GM18517 (cell line): Measurements from ENCODE around the gene CFAP20.
A peak's percentile ranks its signal among the peaks of the same experiment; 100 is the strongest.

Experiments
- ATAC-seq: cut with Tn5 transposase; IDR thresholded peaks from one replicate; pipeline ENCODE4 v1.9.1; 2021; ENCODE audit warnings: mild to moderate bottlenecking, moderate library complexity; ENCODE audit not compliant: unreplicated experiment

CFAP20 gene

DNA sequence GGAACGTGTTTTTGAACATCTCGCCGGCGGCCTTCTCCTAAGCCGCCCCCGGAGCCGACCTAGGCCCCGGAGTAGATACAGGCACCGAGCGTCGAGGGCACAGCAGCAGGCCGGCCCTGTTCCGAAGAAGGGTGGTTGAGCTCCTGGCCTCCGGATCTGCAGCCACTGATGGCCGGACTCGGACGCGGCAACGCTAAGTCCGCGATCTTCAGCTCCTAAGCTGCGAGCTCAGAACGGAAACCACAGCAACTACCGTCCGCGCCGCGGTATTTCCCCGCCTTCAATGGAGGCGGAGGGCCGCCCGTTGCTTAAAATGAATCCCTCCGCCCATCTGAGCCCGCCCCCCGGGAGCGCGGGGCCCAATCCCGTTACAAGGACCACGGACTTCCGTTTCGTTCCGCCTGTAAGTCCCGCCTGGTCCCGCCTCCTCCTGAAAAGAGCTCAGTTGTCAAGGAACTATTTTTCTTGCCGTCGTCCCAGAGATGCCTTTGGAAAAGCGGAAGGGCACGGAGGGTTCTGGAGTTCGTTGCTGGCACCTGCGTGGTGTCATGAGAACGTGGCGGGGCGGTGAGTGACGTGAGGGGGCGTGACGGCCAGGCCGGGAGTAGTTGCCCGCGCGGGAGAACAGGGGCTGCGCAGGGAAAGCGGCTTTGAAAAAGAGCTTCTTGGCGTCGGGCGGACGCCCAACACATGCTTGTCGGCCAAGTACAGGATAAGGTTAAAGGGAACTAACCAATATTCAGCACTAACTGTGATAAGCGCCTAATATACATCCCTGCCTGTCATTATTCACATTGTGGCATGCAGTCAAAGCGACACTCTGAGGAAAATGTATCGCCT, at the start of gene CFAP20:
TSS of gene CFAP20 (minus strand) at position 285 of the 840 bp plus-strand sequence. CDS start at position 19, 266 bp downstream.
- ATAC-seq: peak; percentile 87

DNA sequence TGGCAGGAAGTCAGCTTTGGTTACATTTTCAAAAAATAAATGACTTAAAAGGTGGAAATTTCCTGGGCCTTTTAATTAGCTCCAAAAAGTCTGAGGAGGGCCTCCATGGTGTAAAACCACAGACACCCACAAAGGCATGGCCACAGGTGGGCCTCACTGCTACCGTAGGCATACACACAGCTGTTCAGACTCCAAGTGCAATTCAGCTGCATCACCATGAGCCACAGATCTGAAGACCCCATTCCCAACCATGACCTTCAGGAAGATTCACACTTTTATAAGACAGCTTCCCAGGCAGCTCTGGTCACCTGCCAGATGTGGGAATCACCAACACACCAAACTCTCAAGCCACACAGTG, 48.2 kb upstream of the CFAP20 start:
- no peak for ATAC-seq

GRCh38 chr16:58176608-58177352, 47.6 kb upstream of the CFAP20 start:
- no peak for ATAC-seq

DNA sequence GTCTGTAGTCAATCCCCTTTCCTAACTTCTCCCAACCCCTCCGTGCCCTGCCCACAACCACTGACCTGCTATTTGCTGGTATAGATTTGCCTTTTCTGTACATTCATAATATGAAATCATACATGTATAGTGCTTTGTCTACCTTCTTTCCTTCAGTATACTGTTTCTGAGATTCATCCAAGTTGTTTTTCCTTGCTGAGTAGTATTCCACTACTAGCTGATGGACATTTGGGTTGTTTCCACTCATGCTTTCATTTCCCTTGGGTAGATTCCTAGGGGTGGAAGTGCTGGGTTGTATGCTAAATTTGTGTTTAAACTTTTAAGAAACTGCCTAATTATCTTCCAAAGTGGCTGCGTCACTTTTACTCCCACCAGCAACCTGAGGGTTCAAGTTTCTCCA, 41.0 kb upstream of the CFAP20 start:
- ATAC-seq: no peak

- ATAC-seq: no peak
Measured at GRCh38 chr16:58160855-58161254, 31.7 kb upstream of the CFAP20 start.

GRCh38 chr16:58158725-58159124, 29.5 kb upstream of the CFAP20 start:
- no peak for ATAC-seq

GRCh38 chr16:58157951-58158540, 28.9 kb upstream of the CFAP20 start:
- no peak for ATAC-seq

- no peak for ATAC-seq
Measured at GRCh38 chr16:58157239-58157638, 28.1 kb upstream of the CFAP20 start.

DNA sequence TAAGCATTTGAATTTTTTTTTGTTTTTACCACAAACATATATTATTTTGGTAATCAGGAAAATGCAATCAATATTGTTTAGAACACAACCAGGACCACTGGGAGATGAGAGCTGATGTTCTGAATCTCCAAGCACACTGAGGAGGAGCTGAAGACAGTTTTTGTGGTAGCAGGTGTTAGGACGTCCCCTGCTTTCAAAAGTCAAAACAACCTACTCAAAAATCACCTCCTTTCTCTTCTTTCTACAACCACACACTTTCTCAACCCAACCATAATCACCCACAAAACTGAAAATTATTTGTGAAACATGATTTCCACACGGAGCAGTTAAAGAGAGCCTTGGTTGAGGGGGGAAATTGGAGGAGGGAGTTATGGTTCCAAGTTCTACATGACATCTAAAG, 26.7 kb upstream of the CFAP20 start:
- ATAC-seq: no peak

- ATAC-seq: no peak
Measured at GRCh38 chr16:58154345-58154744, 25.2 kb upstream of the CFAP20 start.

DNA sequence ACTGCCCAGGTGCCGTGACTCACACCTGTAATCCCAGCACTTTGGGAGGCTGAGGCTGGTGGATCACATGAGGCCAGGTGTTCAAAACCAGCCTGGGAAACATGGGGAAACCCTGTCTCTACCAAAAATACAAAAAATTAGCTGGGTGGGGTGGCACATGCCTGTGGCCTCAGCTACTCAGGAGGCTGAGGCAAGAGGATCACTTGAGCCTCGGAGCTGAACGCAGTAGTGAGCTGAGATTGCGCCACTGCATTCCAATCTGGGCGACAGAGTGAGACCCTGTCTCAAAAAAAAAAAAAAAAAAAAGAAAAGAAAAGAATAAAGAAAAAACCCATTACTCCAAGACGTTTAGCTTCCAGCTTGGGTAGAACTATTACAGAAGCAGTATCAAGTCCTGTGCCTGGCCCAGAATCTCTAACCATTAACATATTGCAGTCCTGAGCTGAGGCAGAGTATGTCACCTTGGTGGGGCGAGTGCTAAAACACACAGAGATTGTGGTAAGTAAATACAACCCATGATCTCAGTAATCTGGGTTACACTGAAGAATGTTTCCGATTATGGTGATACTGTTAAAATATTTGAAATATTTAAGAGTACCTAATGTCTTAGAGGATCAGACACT, 23.2 kb upstream of the CFAP20 start:
- ATAC-seq: no peak

DNA sequence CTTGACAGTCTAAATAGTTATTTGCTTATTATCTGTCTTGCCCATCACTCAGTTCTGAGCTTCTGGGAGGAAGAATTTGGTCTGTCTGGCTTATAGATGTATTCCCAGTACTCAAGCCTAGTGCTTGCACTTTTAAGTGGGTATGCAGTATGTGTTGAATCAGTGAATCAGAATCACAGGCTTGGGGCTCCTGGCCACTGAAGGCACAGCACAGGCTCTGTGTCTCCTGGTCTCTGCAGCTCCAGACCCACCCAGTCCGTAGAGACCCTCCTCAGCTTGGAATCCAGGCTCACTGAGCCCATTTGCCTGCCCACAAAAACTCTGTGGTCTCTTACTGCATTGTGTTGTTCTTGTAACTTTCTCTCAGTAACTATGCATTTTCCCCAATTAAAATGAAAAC, 19.3 kb upstream of the CFAP20 start:
- ATAC-seq: no peak

DNA sequence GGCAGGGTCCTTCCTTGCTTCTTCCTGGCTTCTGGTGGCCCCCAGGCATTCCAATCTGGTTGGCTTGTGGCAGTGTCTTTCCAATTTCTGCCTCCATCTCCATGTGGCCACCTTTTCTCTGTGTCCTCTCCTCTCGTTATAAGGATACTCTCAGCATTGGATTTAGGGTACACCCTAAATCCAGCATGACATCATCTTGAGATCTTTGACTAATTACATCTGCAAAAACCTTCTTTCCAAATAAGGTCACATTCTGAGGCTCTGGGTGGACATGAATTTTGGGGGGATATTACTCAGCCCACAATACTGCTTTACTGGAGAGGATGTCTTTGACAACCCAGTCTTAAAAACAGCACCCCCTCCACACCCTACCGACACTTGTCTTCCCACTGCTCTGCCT, 18.9 kb upstream of the CFAP20 start:
- no peak for ATAC-seq

DNA sequence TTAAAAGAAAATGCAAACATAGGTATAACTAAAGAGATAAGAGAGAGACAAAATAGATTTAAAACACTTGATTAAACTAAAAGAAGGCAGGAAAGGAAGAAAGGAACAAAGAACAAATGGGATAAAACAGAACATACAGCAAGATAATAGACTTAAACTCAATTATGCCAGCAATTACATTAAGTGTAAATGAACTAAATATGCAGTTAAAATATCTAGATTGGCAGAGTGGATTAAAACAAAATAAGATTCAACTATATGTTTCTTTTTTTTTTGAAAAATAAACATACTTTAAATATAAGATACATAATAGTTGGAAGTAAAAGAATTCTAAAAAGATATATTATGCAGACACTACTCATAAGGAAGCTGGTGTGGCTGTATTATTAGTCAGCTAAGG, 9.7 kb upstream of the CFAP20 start:
- ATAC-seq: no peak

GRCh38 chr16:58137581-58137980, 8.4 kb upstream of the CFAP20 start:
- ATAC-seq: no peak

GRCh38 chr16:58128711-58129096, 477 bp downstream of the CFAP20 start:
- ATAC-seq: no peak

- no peak for ATAC-seq
Measured at GRCh38 chr16:58128181-58128631, 975 bp downstream of the CFAP20 start.

DNA sequence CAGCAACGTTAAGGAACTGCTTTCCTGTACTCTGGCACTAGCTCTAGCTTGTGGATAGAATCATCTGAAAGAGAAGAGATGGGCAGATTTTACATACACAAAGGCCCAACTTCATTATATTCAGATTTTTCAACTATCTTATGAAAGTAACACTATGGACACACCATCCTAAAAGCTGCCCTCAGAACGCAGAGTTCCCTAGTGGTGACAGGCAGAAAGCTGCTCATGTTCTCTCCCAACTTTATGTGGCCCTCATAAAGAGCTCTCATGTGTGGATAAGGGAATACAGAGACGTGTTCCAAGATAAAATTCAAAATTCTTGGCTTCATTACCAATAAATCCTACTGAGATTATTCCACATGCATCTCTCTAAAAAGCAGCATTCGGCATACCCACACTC, 1.5 kb downstream of the CFAP20 start:
- no peak for ATAC-seq

DNA sequence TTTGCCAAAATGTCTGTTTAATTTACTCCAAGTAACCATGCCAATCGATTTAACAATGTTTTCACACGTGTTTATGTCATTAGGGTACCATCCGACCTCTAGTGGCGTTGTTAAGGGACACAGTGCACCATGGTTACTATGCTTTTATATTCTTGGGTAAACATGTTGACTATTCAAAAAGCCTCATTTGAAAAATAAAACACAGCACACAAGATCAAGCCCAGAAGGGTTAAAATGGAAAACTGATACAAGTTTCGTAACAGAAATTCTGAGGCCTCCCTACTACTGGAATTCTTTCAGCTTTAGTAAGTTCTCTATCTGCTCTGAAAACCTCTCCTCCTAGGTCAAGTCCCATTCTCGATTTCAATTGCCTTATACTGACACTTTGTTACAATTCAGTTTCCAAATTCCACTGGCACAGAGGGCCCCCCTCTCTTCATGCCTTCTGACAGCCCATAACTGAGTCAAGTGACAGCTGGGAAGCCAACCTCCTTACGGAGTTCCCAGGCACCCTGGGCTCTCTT, 2.1 kb downstream of the CFAP20 start:
- ATAC-seq: peak; percentile 29

DNA sequence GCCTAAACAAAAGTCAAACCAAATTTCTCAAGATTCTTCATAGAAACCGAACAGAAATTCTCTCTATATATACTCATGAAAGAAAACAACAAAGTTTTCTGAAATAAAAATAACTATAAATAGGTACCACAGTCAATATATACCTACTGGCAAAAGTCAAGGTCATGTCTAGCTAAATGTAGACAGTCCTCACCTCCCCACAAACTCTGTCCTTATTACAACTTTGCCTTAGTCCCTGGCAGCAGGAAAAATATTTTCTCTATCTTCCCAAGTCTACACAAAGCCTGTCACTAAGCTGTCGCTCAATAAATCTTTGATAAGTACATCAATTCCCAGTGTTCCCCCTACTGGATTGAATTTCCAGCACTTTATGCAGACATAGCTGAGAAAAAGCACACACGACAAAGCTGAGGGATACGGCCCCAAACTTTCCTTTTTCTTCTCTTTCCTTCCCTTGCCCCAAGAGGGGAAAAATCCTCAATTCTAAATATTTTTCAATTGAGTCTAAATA, 2.7 kb downstream of the CFAP20 start:
- no peak for ATAC-seq

GRCh38 chr16:58125781-58126335, 3.3 kb downstream of the CFAP20 start:
- no peak for ATAC-seq
